Occipital lobe (tissue), 2 donors: ENCODE data around the gene PCDH9. TPM values are rescaled to one million over a fixed set of nuclear protein-coding genes. Genes with fewer than 3 reads are reported as not detected.
A peak's percentile ranks its signal among the peaks of the same experiment; 100 is the strongest.

ENCODE experiments used
- DNase-seq: peaks from one replicate; lab custom pipeline; 2025; lab: John Stamatoyannopoulos, UW
- total RNA-seq: library from RNA; depleted of rRNA; stranded (reverse); fragments of >200 nt; gene quantifications from one replicate; pipeline ENCODE4 v1.2.3, GENCODE V29; 2014

The PCDH9 gene
- total RNA-seq, 1 donor from 2014 or later, result 113 TPM

DNA sequence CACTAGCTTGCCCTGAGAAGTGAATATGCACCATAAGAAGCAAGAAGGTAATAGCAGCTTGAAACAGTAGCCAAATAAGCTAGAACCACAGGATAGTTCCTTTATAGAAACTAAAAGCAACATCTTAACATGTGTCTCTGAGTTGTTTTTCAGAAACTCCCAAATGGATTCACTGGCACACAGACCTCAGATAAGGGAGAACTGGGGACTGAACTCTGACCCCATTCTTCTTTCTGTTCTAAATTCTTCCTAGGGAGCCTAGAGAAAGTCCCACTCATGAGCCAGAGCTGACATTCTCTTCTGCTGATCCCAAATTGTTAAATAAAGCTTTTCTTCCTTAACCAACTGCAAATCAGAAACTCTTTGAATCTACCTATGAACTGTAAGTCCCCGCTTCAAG, 146.1 kb downstream of the PCDH9 start:
- no peak for DNase-seq

GRCh38 chr13:67083519-67083918, 146.6 kb downstream of the PCDH9 start:
- DNase-seq, result no peak

DNA sequence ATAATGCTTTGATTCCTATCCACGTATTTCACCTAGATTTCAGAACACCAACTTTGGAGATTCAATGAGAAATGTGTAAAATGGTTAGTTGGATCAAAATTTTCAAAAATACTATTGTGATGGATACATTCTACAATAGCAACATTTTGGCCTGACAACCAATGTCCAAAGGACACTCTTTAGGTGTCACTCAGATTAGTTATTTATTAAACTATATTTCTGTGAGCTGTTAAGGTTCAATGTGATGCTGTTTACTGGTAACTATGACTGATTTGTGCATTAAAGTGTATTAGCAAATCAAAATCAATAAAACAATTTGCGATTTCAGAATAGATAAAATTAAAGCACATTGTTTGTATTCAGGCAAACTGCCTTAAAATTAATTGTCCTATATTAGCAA, 149.8 kb downstream of the PCDH9 start:
- DNase-seq, result no peak

DNA sequence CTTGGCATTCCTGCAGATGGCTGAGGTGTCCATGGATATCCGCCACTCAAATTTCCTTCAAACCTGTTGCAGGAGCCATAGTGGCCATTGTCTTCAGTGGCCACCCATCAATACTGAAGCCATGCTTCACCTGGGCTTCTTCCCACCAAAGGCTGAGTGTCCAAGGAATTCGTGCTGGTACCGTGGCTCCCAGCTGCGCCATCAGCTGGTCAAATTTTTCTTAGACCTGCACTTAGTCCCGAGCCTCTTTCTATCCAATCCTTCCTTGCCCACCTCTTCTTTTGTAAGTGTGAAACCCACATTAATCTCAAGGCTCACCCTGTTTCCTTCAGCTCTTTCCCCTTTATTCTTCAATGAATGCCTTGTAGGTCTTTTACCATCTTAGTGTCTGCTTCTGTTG, 152.1 kb downstream of the PCDH9 start:
- DNase-seq, result no peak

DNA sequence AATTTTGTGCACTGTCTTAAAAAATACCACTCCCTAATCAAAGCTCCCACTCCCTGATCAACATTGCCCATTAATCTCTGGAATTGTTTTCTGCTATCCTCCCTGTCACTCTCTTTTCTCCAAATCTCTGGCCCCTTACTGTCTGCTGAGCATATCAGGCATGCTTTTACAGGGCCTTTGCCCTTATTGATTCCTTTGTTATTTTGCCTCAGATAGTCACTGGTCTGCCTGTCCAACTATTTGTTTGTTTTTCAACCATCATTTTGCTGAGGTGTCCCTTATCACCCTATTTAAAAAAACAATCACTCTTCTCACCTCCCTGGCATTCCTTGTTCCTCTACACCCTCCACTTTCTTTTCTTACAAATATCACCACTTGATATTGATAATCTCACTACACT, 153.0 kb downstream of the PCDH9 start:
- no peak for DNase-seq

DNA sequence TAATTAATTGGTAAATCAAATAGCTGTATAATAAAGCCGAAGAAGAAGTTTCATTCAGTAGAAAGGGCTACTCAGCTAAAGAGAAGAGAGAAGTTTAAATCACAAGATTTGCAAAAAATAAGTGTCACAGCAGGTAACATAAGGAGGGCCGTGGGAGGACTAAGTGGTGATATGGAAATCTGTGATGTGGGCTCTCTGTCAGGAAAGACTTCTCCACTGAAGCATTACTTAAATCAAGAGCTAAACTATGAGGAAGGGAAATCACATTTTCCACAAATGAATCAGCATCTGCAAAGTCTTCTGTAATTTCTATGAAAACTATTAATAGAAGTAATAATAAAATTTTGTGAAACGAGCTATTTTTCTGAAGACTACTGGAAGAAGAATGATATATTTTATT, 153.8 kb downstream of the PCDH9 start:
- DNase-seq, result no peak

DNA sequence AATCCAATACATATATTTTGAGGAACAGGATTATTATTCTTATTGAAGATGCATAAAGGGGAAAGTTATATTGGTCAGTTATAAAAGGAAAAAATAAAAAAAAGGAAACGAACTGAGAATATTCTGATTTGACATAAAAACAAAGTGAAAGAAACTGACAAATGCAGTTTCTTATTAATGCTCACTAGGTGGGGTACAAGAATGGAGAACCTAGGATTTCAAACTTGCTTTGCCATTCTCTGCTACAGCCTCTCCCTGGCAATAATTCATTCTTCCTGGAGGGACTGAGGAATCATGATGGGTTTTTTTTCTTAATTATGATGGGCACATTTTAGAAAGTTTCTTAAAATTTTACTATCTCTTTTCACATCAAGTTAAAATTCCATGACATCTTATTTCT, 154.9 kb downstream of the PCDH9 start:
- no peak for DNase-seq

- DNase-seq, result no peak
These were observed 158.1 kb downstream of the PCDH9 start for GRCh38 chr13:67071918-67072598.

DNA sequence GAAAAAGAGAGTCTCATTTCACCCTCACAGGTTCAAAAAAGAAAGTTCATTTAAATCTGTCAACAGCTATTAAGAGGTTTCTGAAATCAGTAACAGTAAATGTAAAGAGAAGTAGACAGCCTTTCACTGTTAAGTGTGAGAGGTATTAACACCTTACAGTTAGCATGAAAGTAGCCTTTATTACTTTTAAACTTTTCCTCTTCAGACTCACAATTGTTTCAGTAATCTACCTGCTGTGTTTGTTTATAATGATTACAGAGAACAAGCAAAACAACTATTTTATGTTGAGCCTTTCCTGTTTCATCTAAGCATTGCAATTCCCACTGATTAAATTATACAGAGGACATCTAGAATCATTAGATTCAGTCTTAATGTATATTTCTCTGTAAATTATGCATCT, 159.8 kb downstream of the PCDH9 start:
- DNase-seq, result no peak

DNA sequence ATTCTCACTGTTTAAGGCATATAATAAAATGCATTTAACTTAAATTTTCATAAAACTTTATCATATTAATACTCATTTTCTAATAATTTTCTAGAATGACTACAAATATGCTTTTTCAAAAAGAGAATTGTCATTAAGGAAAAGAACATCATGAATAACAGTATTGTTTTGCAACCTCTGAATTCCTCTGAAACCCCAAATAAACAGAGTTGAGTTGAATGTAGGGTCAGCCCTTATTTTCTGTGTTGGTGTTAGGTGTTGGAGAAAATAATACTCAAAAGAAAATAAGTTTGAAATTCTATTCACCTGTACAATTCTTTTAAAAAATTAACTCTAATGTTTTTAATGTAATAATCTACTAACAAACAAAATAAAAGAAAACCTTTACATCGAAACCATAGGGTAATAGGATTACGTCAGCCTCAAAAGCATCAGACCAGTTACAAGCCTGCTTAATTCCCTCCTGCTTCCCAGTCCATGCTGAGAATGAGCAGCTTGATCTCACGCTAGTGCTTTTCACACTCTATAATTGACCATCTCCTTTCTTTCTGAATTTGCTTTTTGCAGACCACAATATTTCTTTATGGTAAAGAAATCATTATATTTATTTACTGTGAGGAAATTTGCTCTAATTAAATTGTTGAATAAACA, 160.9 kb downstream of the PCDH9 start:
- no peak for DNase-seq

DNA sequence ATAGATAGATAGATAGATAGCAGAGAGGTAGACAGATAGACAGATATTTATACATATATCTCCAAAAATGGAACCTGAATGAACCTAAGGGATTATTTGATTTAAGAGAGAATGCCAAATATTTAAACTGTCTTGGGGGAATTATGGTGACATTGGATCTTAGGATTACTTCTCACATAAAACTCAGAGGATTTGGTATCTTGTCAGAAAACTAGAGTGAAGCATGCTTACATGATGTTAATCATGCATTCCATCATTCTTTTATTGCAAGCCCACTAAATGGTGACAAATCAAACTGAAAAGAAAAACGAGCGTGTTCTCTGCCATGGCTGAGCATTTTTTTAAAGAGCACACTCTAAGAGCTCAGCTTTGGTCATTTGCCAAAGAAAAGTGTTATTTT, 165.2 kb downstream of the PCDH9 start:
- DNase-seq, result no peak

DNA sequence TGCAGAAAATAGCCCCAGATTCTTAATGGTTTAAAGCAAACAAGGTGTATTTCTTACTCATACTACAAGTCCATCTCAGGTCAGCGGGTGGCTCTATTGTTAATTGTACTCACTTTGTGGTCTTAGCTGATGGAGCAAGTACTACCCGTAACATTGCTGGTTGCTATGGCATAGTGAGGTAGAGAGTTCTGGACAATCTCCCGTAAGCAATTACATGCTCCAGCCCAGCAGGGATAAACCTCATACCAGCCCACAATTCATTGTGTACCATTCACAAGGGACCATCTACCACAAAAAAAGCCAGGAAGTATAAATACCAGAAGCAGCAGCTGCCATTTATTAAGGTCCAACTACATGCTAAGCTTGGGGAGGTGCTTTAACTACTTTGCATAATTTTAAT, 167.1 kb downstream of the PCDH9 start:
- no peak for DNase-seq

DNA sequence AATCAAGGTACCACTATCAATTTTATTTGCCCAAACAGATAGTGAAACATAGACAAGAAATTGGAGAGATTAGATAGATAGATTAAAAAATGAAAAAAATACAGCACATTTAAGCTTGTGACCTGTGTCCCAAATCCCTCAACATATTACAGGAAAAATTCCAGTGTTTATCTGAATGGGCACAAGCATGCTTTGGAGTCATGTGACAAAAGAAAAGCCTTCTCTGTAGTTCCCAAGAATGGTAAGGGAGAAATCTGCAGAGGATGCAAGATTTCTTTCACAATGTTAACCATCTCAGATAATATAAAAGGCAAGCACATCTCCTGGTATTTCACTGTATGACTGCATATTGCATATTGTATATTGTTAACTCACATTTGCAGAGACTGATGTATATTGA, 168.0 kb downstream of the PCDH9 start:
- DNase-seq, result no peak

GRCh38 chr13:67061750-67062149, 168.4 kb downstream of the PCDH9 start:
- DNase-seq, result no peak

- no peak for DNase-seq
These were observed 177.3 kb downstream of the PCDH9 start for GRCh38 chr13:67052550-67053490.

GRCh38 chr13:67049744-67050143, 180.4 kb downstream of the PCDH9 start:
- DNase-seq, result no peak

DNA sequence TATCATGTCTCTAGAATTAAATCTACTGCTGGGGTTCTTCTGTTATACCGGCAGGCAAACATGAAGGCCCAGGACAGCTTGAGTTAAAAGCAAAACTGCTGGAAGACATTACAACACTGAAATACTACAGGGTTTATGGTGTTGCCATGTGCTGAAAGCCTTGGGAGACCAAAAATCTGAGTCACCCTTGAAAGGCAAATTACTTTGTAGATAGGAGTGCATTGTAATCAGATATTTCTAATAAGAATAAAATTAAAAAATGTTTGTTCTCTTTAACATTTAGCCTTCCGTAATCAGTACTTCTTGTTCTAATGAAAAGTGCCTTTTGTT, 181.3 kb downstream of the PCDH9 start:
- DNase-seq, result no peak

GRCh38 chr13:67048084-67048820, 181.9 kb downstream of the PCDH9 start:
- DNase-seq, result peak; percentile 20

GRCh38 chr13:67045357-67045756, 184.8 kb downstream of the PCDH9 start:
- DNase-seq, result no peak

GRCh38 chr13:67043901-67044300, 186.2 kb downstream of the PCDH9 start:
- DNase-seq, result no peak

GRCh38 chr13:67042556-67042955, 187.6 kb downstream of the PCDH9 start:
- DNase-seq, result no peak
